OCI-M2 (cell line): ENCODE measurements around the gene RPL13A.

Source experiments
- DNase-seq: peaks from one replicate; lab custom pipeline; 2025; ENCODE audit not compliant: unreplicated experiment; lab: John Stamatoyannopoulos, UW

Gene RPL13A

GRCh38 chr19:49479975-49480628 lies 7.3 kb upstream of the RPL13A start:
- DNase-seq: no peak

GRCh38 chr19:49481020-49481683 lies 6.3 kb upstream of the RPL13A start:
- DNase-seq: no peak

GRCh38 chr19:49486232-49486631 lies 1.2 kb upstream of the RPL13A start:
- DNase-seq: no peak

- no peak for DNase-seq
These were observed 615 bp upstream of the RPL13A start for GRCh38 chr19:49486710-49487276.

- DNase-seq: no peak
These were observed 846 bp downstream of the RPL13A start for GRCh38 chr19:49488046-49488862.

- DNase-seq: no peak
These were observed 1.6 kb downstream of the RPL13A start for GRCh38 chr19:49488863-49489537.

GRCh38 chr19:49489601-49490167 lies 2.3 kb downstream of the RPL13A start:
- DNase-seq: no peak

GRCh38 chr19:49490287-49491029 lies 3.0 kb downstream of the RPL13A start:
- DNase-seq: no peak

- no peak for DNase-seq
These were observed 3.8 kb downstream of the RPL13A start for GRCh38 chr19:49491030-49491803.

- no peak for DNase-seq
These were observed 4.6 kb downstream of the RPL13A start for GRCh38 chr19:49491804-49492572.

- no peak for DNase-seq
These were observed 5.4 kb downstream of the RPL13A start for GRCh38 chr19:49492573-49493405.

GRCh38 chr19:49496574-49497008 lies 9.2 kb downstream of the RPL13A start:
- DNase-seq: no peak

- DNase-seq: no peak
These were observed 9.8 kb downstream of the RPL13A start for GRCh38 chr19:49497047-49497788.

- DNase-seq: no peak
These were observed 10.3 kb downstream of the RPL13A start for GRCh38 chr19:49497789-49498103.

GRCh38 chr19:49498475-49498874 lies 11.1 kb downstream of the RPL13A start:
- no peak for DNase-seq

GRCh38 chr19:49499030-49499670 lies 11.7 kb downstream of the RPL13A start:
- no peak for DNase-seq
